AG09309 (cell line): ENCODE measurements around the gene TCFL5.

ENCODE experiments used
- DNase-seq: peaks from one replicate; pipeline ENCODE4 v3.0.0-alpha.2; 2010; ENCODE audit warnings: low read depth
- H3K4me3 ChIP-seq: 2 replicates; pipeline ENCODE4 v1.5.1; 2011; ENCODE audit warnings: mild to moderate bottlenecking, low read depth, low read length, moderate library complexity; ENCODE audit not compliant: control insufficient read depth
- TF ChIP-seq, protein P1 (sequence below): IDR thresholded peaks from 2 replicates; pipeline ENCODE4 v1.5.1; 2011; ENCODE audit warnings: mild to moderate bottlenecking, low read depth, low read length, inconsistent platforms; ENCODE audit not compliant: insufficient read depth, control insufficient read depth; ENCODE audit errors: missing control alignments

The TCFL5 gene

DNA sequence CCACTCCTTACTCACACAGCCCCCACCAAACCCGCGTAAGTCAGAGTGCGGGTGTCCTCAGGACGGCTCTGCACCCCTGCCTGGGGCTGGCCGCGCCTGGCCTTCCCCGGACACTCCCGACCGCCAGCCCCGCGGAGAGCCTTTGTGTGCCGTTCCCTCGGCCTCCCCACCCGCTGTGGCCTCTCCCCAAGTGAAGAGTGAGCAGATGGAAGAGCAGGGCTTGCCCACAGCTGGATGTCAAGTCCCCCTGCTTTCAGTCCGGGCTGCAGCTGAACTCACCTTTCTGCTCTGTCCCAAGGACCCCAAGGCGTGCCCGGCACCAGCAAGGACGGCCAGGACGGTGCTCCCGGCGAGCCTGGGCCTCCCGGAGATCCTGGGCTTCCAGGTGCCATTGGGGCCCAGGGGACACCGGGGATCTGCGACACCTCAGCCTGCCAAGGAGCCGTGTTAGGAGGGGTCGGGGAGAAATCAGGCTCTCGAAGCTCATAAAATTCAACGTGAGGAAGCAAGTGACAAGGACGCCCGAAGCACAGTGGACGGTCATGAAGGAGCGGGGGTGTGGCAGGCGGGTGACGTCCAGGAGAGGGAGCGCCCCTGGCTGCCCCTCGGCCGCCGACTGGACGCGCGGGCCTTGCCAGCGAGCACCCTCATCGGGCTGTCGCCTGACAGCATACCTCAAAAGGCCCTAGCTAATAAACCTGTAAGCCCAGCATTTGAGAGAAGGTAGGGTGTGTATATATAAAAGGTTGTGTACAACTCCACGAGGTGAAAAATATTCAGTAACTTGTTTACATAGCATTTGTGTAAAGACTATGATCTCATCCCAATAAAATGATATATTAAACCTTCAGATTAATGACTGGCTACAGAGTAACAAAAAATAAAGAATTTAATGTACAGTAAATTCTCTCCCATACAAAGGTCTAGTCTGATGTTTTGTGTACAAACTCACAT lies 21.1 kb downstream of the TCFL5 start:
- no peak for DNase-seq
- H3K4me3 ChIP-seq: no peak overlapping the region
- TF ChIP-seq, protein P1, sequence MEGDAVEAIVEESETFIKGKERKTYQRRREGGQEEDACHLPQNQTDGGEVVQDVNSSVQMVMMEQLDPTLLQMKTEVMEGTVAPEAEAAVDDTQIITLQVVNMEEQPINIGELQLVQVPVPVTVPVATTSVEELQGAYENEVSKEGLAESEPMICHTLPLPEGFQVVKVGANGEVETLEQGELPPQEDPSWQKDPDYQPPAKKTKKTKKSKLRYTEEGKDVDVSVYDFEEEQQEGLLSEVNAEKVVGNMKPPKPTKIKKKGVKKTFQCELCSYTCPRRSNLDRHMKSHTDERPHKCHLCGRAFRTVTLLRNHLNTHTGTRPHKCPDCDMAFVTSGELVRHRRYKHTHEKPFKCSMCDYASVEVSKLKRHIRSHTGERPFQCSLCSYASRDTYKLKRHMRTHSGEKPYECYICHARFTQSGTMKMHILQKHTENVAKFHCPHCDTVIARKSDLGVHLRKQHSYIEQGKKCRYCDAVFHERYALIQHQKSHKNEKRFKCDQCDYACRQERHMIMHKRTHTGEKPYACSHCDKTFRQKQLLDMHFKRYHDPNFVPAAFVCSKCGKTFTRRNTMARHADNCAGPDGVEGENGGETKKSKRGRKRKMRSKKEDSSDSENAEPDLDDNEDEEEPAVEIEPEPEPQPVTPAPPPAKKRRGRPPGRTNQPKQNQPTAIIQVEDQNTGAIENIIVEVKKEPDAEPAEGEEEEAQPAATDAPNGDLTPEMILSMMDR: no peak

DNA sequence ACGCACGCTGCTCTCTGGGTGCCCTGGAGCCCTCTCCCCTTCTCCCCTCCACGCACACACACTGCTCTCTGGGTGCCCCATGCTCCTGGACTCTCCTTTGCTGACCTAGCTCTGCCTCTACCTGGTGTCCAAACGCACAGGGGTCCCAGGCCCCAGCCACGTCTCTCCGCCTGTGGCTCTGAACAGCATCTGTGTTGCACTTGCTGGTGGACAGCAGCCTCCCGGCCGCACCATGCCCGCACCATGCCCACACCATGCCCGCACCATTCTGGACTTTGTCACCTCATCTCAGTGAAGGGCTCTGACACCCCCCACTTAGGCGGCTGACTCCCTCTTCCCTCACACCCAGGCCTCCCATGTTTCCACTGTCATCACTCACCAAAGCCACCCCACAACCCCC lies 21.8 kb downstream of the TCFL5 start:
- DNase-seq: no peak
- H3K4me3 ChIP-seq: no peak overlapping the region
- TF ChIP-seq, protein P1: no peak

DNA sequence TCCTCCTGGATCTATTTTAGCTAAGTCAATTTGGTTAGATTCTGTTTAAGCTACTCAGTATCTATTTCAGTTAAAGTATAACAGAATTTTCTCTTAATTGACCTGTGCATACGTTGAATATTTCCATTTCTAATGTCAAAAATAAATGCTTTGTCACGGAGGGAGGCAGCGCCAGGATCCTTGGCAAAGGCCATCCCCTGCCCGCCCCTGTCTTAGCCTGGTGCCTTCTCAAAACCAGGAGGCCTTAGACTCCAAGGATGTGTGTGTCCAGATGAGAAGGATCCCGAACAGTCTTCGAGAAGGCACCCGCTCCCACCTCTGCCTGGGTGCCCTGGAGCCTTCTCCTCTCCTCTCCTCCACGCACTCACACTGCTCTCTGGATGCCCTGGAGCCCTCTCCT lies 22.4 kb downstream of the TCFL5 start:
- no peak overlapping the region for H3K4me3 ChIP-seq
- TF ChIP-seq, protein P1: no peak
- no peak for DNase-seq

DNA sequence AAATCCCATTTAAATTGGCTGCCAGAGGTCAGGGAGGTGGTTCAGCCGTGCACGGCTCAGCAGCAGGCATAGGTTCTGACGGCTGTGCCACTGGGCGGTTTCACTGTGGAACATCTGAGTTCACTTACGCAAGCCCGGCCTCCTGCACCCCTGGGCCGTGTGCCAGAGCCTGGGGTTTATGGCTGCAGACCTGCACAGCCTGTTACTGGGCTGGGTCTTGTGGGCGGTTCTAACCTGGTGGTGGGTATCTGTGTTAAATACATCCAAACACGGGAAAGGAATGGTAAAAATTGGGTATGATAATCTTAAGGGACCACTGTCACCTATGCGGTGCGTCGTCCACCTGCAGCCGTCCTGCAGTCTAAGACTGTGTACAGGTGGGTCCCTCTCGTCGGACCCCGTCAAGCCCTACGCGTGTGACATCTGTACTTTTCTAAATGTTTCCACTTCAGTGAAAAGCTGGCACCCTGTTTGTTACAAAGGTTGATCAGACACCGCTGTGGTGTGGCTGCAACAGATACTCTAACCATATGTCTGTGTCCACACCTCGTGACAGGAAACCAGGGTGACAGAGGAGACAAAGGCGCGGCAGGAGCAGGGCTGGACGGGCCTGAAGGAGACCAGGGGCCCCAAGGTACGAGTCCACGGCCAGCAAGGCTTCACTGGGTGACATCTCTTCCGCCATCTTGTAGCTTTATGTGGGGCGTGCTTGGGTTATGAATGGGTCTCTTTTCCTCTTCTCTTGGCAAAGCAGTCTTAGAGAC lies 23.3 kb downstream of the TCFL5 start:
- TF ChIP-seq, protein P1: no peak
- no peak for DNase-seq
- H3K4me3 ChIP-seq: no peak overlapping the region

DNA sequence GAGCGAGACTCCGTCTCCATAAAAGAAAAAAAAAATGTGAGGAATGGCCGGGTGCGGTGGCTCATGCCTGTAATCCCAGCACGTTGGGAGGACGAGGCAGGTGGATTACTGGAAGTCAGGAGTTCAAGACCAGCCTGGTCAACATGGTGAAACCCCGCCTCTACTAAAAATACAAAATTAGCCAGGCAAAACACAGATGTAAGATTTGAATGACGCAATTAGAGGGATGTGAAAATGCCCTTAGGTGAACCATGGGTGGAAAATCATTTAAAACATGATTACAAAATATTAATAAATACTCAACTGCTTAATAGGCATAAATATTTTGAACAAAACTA lies 23.9 kb downstream of the TCFL5 start:
- H3K4me3 ChIP-seq: no peak overlapping the region
- no peak for DNase-seq
- TF ChIP-seq, protein P1: no peak

DNA sequence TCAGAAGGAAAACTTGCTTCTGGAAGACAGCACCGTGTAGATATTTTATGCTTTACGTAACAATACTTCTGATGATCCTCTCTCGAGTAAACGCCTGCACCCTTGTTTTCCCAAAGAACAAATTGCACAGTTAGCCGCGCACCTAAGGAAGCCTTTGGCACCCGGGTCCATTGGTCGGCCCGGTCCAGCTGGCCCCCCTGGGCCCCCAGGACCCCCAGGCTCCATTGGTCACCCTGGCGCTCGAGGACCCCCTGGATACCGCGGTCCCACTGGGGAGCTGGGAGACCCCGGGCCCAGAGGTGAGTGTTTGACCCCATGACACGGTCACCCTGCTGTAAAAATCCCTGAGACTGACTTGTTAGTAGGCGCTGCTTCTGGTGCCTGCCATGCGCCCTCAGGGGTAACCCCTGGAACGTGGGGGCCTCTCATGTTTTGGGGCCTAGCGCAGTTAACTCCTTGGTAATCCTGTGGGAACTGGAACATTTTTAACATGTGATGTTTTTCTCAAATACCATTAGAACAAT lies 24.6 kb downstream of the TCFL5 start:
- TF ChIP-seq, protein P1: no peak
- no peak for DNase-seq
- H3K4me3 ChIP-seq: no peak overlapping the region
